Testis (tissue), 3 donors: ENCODE results near the gene TXNDC16. TPM values are rescaled to one million over a fixed set of nuclear protein-coding genes. Genes with fewer than 3 reads are reported as not detected.

Experiments
- DNase-seq: peaks from one replicate; pipeline ENCODE4 v3.0.0-alpha.2; 2019
- H3K27ac ChIP-seq, 2 donors: fragments of 200-600 bp; sonication (generic); one replicate each; pipeline ENCODE4 v1.5.1; 2019
- H3K27me3 ChIP-seq: fragments of 200-600 bp; sonication (generic); one replicate; pipeline ENCODE4 v1.5.1; 2019
- H3K36me3 ChIP-seq: fragments of 200-600 bp; sonication (generic); one replicate; pipeline ENCODE4 v1.5.1; 2017; ENCODE audit warnings: low read depth; ENCODE audit errors: missing control alignments
- H3K4me1 ChIP-seq: fragments of 200-600 bp; sonication (generic); one replicate; pipeline ENCODE4 v1.5.1; 2019
- H3K4me3 ChIP-seq, 2 donors: fragments of 200-600 bp; sonication (generic); one replicate each; pipeline ENCODE4 v1.5.1; 2017 to 2019
- H3K9me3 ChIP-seq: fragments of 200-600 bp; sonication (generic); one replicate; pipeline ENCODE4 v1.5.1; 2017
- POLR2A ChIP-seq: fragments of 450-650 bp; IDR thresholded peaks from one replicate; pipeline ENCODE4 v1.6.1; 2017; ENCODE audit warnings: antibody characterized with exemption, mild to moderate bottlenecking, moderate library complexity
- WGBS, 2 donors: methylation state at CpG; one replicate each; pipeline ENCODE4 v1.1.5; 2018; 5-methylcytosine and 5-hydroxymethylcytosine counted together
- intact Hi-C: fragments of 100-400 bp; cut with DNase I; formaldehyde crosslinking; loops from one replicate; pipeline ENCODE4 v1.15.1; 2023; ENCODE audit warnings: low total_unique reads
- polyA plus RNA-seq: library from polyadenylated mRNA; stranded (reverse); fragments of 350-450 nt; fragmentation: Illumina TruSeq; extraction: RNeasy Lipid Tissue Mini Kit (QIAGEN cat#74804); gene quantifications from one replicate; pipeline ENCODE4 v1.2.3, GENCODE V29; 2014; ENCODE audit warnings: low read depth, low replicate concordance; ENCODE audit not compliant: insufficient read depth
- total RNA-seq, 2 donors: library from RNA; depleted of rRNA; stranded (reverse); fragments of >200 nt; gene quantifications; one replicate each; pipeline ENCODE4 v1.2.3, GENCODE V29; 2016
- TF ChIP-seq, protein P1 (sequence below), 3 experiments: fragments of 450-650 bp in 2 of 3; fragments of 200-600 bp in 1 of 3; sonication (generic) in 1 of 3; IDR thresholded peaks; one replicate each; pipeline ENCODE4 v1.5.1; 2016 to 2019; ENCODE audit warnings: antibody characterized with exemption in 3 of 3, mild to moderate bottlenecking in 2 of 3, moderate library complexity in 1 of 3

Gene TXNDC16
- total and polyA plus RNA-seq, 3 donors from 2014 or later, result 11.9 to 21.5 (median 15.8) TPM

DNA sequence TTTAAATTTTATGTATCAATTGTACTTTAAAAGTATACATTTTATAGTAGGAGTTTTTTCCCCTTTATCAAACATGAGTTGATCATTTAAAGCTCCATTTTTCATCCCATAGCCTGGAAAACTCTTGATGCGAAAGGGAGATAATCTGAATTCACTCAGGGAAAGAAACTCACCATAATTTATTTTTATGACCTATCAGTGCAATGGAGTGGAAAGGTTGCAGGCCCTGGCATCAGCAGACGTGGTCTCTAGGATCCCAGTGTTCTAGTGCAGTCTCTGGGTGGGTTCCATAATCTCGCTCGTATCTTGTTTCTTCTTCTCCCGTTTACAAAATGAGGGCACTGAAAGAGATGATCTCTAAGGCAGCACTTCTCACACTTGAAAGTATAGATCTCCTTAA is 153.2 kb downstream of the TXNDC16 start:
- Histone ChIP-seq H3K4me3 (no peak overlapping the region), H3K27ac (no peak overlapping the region), H3K27me3 (no peaks in the 10 kb centered on the region), H3K36me3 (no peaks in the 10 kb centered on the region), H3K4me1 (no peaks in the 10 kb centered on the region), H3K9me3 (no peaks in the 10 kb centered on the region)
- TF ChIP-seq, protein P1, sequence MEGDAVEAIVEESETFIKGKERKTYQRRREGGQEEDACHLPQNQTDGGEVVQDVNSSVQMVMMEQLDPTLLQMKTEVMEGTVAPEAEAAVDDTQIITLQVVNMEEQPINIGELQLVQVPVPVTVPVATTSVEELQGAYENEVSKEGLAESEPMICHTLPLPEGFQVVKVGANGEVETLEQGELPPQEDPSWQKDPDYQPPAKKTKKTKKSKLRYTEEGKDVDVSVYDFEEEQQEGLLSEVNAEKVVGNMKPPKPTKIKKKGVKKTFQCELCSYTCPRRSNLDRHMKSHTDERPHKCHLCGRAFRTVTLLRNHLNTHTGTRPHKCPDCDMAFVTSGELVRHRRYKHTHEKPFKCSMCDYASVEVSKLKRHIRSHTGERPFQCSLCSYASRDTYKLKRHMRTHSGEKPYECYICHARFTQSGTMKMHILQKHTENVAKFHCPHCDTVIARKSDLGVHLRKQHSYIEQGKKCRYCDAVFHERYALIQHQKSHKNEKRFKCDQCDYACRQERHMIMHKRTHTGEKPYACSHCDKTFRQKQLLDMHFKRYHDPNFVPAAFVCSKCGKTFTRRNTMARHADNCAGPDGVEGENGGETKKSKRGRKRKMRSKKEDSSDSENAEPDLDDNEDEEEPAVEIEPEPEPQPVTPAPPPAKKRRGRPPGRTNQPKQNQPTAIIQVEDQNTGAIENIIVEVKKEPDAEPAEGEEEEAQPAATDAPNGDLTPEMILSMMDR (IDR thresholded peaks at IDR 0.05), result no peak
- no peak for TF ChIP-seq POLR2A
- intact Hi-C loops, result no loop called here
- no peak for DNase-seq
- WGBS, 2 donors, result 58 to 60% methylated on average over 5 of the region's 5 CpGs

DNA sequence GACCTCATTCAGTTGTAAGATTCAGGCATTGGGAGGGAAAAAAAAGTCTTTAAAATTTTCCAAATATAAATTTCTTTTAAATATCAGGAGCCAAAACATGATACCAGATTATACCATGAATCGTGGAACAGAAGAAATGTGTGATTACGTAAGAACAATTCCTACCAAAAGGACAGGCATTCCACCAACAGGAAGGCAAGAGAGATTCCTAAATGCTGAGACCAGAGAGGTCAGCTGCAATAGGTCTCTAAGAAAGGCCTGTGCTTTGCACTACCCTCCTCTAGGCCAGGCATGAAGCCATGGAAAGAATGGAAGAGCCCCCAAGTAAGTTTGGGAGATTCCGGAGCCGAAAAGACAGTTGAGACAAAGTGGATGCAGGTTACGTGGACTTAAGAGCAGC is 154.5 kb downstream of the TXNDC16 start:
- Histone ChIP-seq H3K9me3 (no peaks in the 10 kb centered on the region), H3K27me3 (no peaks in the 10 kb centered on the region), H3K4me3 (no peak overlapping the region), H3K36me3 (no peaks in the 10 kb centered on the region), H3K4me1 (no peaks in the 10 kb centered on the region), H3K27ac (no peak overlapping the region)
- DNase-seq, result no peak
- intact Hi-C loops, result no loop called here
- TF ChIP-seq POLR2A, result no peak
- TF ChIP-seq, protein P1 (IDR thresholded peaks at IDR 0.05), result no peak
- 88 to 94% methylated on average over 5 of the region's 5 CpGs for WGBS, 2 donors

DNA sequence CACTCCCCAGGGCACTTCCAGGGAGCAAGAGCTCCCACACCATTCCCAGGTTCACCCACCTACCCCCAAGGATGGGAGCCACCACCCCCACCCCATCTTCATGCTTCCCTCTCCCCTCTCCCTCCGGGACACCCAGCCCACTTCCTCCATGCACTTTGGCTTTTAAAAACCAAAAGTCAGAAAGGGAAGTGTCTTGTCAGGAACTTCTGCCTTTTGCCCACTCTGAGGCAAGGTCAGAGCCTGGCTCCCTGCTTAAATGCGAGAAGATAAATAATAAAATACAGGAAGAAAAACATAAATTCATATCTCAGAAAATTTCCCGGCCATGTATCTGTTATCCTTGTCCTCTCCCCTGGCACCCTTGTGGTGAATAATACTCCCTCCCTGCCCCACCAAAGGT is 156.6 kb downstream of the TXNDC16 start:
- Histone ChIP-seq H3K36me3 (no peaks in the 10 kb centered on the region), H3K27me3 (no peaks in the 10 kb centered on the region), H3K9me3 (no peaks in the 10 kb centered on the region), H3K4me3 (no peak overlapping the region), H3K4me1 (no peaks in the 10 kb centered on the region), H3K27ac (no peak overlapping the region)
- no peak for DNase-seq
- TF ChIP-seq POLR2A, result no peak
- TF ChIP-seq, protein P1 (IDR thresholded peaks at IDR 0.05), result no peak
- 77 to 84% methylated on average over 3 of the region's 3 CpGs for WGBS, 2 donors
- intact Hi-C loops, result no loop called here

DNA sequence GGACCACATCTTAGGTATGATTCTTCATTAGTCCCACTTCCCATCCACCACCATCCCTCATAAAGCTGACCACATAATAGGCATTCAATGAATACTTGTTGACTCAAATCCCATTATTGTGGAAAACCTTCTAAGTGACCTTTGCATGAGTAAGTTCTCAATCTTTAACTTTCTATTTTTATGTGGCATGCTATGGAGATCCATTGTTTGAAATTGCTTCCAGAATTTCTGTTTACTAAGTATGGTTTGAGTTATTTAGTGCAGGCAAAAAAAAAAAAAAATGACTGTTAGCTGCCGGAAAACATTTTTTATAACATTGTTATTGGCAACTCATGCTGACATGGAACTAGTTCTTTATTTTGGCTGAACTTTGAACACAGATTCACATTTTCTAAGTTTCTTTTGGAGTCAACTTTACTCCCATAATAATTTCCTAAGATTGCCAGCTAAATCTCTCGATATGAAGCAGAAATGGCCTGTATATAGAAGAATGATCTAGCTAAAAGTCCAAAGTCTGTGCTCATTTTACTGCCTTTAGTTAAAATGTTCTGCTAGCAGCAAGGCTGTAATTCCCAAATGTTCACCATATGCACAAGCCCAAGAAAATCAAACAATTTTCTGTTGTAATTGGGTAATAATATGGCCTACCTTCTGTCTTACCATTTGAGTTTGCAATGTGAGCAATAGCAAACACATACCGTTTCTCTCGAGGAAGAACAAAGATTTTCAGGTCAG is 160.3 kb downstream of the TXNDC16 start:
- no peaks in the 10 kb centered on the region for H3K27me3 ChIP-seq
- TF ChIP-seq, protein P1 (IDR thresholded peaks at IDR 0.05), result no peak
- TF ChIP-seq POLR2A, result no peak
- no peaks in the 10 kb centered on the region for H3K36me3 ChIP-seq
- no peaks in the 10 kb centered on the region for H3K9me3 ChIP-seq
- H3K27ac ChIP-seq, result no peak overlapping the region
- no peak for DNase-seq
- H3K4me1 ChIP-seq, result no peaks in the 10 kb centered on the region
- 61 to 65% methylated on average over 4 of the region's 4 CpGs for WGBS, 2 donors
- intact Hi-C loops, result no loop called here
- H3K4me3 ChIP-seq, result no peak overlapping the region

Other genes with a start within 250 kb of the TXNDC16 start
- gene PTGER2, start 238.2 kb downstream of the TXNDC16 start, total RNA-seq, result 1 to 10 TPM; 2.7 to 4.0 TPM
- gene PTGER2, start 238.2 kb downstream of the TXNDC16 start, polyA plus RNA-seq, result 5.3 TPM
- gene GPR137C, start 331 bp upstream of the TXNDC16 start, total RNA-seq, result 1 to 10 TPM; 7.1 to 9.4 TPM
- 2.9 TPM for gene GPR137C, start 331 bp upstream of the TXNDC16 start, polyA plus RNA-seq
- 10 to 100 TPM; 26.6 to 27.7 TPM for gene ERO1A, start 143.1 kb upstream of the TXNDC16 start, total RNA-seq
- gene ERO1A, start 143.1 kb upstream of the TXNDC16 start, polyA plus RNA-seq, result 11.0 TPM
- gene PSMC6, start 154.7 kb upstream of the TXNDC16 start, total RNA-seq, result 10 to 100 TPM; 59.0 to 75.9 TPM
- gene PSMC6, start 154.7 kb upstream of the TXNDC16 start, polyA plus RNA-seq, result 45.0 TPM
- 10 to 100 TPM; 20.4 to 26.5 TPM for gene STYX, start 177.7 kb upstream of the TXNDC16 start, total RNA-seq
- 19.5 TPM for gene STYX, start 177.7 kb upstream of the TXNDC16 start, polyA plus RNA-seq
- gene GNPNAT1, start 239.1 kb upstream of the TXNDC16 start, total RNA-seq, result 10 to 100 TPM; 18.7 to 19.9 TPM
- 37.6 TPM for gene GNPNAT1, start 239.1 kb upstream of the TXNDC16 start, polyA plus RNA-seq